GM13977 (cell line): ENCODE results near the gene UCKL1.

Experiments
- DNase-seq: peaks from one replicate; pipeline ENCODE4 v3.0.0; 2012; ENCODE audit warnings: low spot score
- in situ Hi-C: fragments of 300-500 bp; cut with MboI; formaldehyde crosslinking; loops from one replicate; pipeline ENCODE4 v1.12.0; 2022; ENCODE audit warnings: low sequenced_read_pairs, low pct_unique_long_range_greater_than_20kb, mixed read lengths, inconsistent platforms; ENCODE audit not compliant: unreplicated experiment
- TF ChIP-seq, protein P1 (sequence below): IDR thresholded peaks from 2 replicates; pipeline ENCODE4 v1.5.1; 2012; ENCODE audit warnings: mild to moderate bottlenecking, control low read depth; ENCODE audit not compliant: insufficient read depth; ENCODE audit errors: extremely low read depth, missing control alignments

The UCKL1 gene

DNA sequence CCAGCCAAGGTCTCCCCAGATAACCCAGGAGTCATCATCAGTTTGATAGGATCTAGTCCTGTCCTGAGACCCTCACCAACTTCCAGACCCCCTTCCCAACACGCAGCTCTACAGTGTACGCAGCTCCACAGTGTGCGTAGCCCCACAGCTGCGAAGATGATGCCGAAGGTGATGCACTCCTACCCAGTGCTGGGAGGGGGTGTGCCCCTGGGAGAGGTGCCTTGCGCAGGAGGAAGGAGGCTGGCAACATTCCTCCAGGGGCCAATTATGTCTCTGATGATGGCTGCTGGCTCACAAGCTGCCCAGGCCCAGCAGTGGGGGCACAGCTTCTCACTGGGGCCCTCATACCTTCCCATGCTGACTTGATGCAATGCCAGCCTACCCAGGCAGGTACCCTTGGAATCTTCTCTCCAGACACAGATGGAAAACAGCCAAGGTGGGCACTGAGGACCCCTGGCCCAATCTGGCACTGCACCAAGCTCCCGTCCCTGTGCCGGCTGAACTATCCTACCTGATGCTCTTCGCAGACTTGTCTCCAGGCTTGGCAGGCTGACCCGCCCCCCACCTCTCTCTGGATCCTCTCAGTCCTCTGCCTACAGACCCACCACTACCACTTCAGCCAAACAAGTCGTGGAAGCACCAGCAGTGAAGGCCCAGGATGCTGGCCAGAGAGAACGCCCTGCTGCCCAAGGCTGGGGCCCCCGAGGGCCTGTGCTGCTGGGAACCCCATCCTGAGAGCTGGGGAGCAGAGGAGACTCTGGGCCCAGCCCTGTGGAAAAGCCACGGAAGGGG, 12.1 kb upstream of the UCKL1 start:
- DNase-seq, result no peak
- in situ Hi-C loops, result no loop called here
- TF ChIP-seq, protein P1, sequence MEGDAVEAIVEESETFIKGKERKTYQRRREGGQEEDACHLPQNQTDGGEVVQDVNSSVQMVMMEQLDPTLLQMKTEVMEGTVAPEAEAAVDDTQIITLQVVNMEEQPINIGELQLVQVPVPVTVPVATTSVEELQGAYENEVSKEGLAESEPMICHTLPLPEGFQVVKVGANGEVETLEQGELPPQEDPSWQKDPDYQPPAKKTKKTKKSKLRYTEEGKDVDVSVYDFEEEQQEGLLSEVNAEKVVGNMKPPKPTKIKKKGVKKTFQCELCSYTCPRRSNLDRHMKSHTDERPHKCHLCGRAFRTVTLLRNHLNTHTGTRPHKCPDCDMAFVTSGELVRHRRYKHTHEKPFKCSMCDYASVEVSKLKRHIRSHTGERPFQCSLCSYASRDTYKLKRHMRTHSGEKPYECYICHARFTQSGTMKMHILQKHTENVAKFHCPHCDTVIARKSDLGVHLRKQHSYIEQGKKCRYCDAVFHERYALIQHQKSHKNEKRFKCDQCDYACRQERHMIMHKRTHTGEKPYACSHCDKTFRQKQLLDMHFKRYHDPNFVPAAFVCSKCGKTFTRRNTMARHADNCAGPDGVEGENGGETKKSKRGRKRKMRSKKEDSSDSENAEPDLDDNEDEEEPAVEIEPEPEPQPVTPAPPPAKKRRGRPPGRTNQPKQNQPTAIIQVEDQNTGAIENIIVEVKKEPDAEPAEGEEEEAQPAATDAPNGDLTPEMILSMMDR, result no peak

DNA sequence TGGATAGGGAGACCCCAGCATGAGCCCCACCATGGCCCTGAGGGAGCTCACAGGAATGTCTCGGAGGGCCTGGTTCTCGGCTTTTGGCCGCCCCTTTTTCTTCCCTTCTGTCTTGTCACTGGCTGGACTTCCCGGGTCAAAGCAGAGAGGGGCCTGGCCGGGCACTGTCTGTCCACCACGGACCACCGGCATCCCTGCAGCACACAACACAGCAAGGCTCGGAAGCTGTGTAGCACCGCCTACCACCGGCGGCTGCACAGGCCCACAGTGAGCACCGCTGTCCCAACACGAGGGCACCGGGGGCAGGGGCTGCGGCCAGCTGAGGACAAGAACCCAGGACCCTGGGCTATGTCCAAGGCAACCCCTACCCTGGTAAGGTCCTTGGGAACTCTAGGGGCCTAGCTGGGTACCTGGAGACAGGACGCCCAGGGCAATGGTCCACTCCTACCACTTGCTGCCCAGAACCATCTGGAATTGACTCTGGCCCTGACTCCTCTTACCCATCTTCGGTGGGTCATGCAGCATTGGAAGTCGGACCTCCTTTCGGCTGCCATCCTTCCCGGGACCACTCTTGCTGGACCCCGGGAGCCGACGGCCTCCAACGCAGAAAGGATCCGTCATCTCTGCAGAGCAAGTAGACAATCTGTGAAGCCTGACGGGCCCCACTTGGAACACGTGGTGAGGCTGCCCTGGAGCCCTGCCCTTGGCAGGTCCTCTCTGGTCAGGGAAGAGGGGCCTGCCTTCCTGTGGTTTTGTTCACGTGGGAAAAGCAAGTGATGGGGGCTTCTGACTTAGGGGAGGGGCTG, 11.3 kb upstream of the UCKL1 start:
- TF ChIP-seq, protein P1, result no peak
- DNase-seq, result no peak
- in situ Hi-C loops, result no loop called here

DNA sequence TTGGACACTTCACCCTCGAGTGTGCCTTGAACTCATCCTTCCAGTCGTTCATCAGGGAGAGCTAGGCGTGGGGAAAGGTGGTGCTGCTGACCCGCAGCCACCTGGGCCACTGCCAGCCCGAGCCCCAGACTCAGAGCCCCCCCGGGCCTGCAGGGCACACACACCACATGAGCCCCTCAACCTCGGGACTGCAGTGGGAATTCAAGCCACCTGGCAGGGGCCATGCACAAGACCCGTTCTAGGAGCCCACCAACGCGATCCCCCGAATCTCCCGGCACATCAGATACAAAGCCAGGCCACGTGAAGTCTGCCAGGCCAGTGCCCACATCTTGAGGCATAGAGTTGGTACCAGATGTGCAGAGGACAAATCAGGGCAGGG, 10.7 kb upstream of the UCKL1 start:
- no peak for DNase-seq
- TF ChIP-seq, protein P1, result no peak
- in situ Hi-C loops, result no loop called here

DNA sequence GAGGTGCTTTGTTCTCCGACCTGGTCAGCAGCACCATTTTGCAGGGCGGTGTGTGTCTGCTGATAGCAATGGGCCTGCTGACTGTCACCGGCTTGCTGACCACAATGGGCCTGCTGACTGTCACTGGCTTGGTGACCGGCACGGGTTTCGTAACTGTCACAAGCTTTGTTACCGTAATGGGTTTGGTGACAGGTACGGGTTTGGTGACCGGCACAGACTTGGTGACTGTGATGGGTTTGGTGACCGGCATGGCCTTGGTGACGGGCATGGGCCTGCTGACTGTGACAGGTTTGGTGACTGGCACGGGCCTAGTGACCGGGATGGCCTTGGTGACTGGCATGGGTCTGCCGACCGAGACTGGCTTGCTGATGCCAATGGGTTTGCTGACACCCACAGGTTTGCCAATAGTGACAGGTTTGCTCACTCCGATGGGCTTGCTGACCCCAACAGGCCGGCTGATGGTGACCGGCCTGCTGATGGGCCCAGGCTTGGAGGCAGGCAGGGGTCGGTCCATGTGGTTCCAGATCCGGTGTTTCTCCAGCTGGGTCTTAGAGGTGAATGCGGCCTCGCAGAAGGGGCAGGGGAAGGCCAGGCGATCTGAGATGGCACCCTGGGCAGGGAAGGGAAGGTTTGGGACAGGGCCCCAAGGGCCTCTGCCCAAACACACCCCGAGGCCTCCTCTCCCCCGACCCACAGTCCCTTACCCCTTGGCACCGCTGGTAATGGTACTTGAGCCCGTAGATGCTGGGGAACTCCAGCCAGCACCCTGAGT, 10.1 kb upstream of the UCKL1 start:
- TF ChIP-seq, protein P1, result no peak
- in situ Hi-C loops, result no loop called here
- no peak for DNase-seq

DNA sequence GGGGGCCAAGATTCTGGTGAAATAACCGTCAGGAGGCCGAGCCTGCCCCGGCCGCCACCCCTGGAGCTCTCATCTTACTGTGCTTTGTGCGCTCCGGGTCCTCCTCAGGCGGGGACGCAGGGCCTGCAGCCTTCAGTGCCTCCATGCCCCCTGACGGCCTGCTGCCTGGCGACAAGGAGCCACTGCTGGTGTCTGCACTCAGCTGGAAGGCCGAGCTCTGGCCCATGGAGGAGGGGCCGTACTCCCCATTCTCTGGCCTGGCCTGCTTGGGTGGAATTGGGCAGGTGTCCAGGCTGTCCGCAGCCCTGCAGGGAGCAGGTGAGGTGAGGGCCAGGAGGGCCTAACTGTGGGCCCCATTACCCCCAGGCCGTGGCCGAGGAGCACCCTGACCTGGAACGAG, 8.2 kb upstream of the UCKL1 start:
- DNase-seq, result no peak
- in situ Hi-C loops, result no loop called here

More for the DNA sequence above, 8.2 kb upstream of the UCKL1 start:
- TF ChIP-seq, protein P1, result no peak
